Frontal cortex (tissue), 4 donors: ENCODE data around the gene FANCB. TPM values are rescaled to one million over a fixed set of nuclear protein-coding genes. Genes with fewer than 3 reads are reported as not detected.

Experiments
- DNase-seq, 2 donors: peaks; one replicate each; pipeline ENCODE4 v3.0.0; 2012; ENCODE audit warnings: low spot score in 2 of 2
- FAIRE-seq: peaks from 2 replicates; lab custom pipeline; 2012; peaks lifted over from hg19 to GRCh38; lab: Jason Lieb, UNC
- total RNA-seq: library from RNA; depleted of rRNA; stranded (reverse); fragments of >200 nt; gene quantifications from one replicate; pipeline ENCODE4 v1.2.3, GENCODE V29; 2014
- donor health status: control.
- donor health status: control.
- donor health status: control.

The FANCB gene
- 17.5 TPM for total RNA-seq

DNA sequence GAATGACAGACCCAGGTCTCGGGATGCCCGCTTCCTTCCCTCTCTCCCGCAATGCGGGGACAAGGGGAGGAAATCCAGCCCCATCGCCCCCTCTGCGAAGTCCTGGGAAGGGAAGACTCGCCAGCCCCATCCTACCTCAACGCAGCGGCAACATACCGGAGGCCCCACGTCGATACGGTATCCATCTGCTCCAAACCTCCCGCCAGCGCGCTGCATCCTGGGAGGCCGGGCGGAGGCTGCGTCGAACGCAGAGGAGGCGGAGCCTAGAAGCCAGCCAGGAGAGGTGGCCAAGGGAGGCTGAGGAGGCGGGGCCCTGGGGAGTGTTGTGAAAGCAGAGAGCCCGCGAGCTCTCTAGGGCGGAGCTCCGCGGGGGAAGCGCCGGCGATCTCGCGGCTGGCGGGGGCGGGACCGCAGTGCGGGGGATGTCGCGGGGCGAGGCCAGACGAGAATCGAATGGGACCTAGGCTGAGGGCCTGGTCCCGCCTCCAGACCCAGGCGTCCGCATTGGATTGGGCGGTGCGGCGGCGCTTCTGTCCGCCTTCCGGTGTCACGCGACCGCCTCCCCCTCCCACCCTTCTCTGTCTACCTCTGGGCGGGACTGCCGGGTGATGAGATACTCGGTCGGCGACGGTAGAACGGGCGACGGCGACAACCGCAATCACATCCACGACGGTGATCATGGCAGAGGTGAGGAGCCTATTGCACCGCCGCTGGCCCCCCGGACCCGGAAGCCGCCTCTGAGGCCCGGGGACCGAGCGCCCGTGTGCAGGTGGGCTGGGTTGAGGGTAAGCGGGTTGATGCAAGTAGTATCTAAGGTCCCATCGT, at the start of gene FANCB, which contains the start of gene MOSPD2:
Gene FANCB (minus strand): TSS at position 219 of the 825 bp plus-strand sequence. CDS start 7,559 bp downstream, outside the sequence.
Gene MOSPD2 (plus strand): TSS at position 571 of the 825 bp plus-strand sequence. CDS start 108 bp downstream, at position 679.
- DNase-seq (peak; percentile 84 to 88), FAIRE-seq (no peak)

DNA sequence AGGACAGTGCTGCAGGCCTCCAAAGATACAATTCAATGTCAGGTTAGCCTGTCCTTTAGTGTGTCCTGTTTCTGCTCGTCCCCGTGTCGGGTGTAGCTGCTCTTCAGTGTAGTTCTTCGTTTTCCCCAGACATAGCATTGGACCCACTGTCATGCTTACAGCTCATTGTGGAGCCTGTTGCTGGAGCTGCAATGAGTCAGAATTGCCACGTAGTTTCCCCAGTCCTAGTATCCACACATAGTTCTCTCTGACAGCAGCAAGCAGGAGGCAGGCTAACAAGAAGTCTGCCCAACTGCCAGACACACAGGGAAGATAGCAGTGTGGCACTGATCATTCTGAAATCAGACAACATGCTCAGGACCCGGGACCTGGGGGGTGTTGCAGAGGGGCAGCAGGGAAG, 49.6 kb upstream of the FANCB start:
- DNase-seq, result no peak
- no peak for FAIRE-seq

DNA sequence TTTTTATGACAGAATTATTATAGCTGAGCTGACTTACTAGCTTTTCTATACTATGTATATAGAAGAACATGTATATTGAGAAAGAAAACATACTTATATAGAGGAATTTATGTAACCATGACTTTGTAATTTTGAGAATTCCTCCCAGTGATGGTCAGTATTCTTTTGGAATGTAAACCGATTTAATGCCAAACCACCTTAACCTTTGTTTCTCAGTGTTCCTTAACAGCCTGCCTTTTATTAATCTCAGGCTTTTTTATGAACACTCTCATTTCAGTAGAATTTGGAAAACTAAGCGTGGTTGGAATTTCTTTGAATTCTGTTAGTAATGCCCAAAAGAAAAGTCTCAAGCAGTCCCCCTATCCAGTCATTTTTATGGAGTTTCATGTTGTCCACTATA, 47.3 kb upstream of the FANCB start:
- DNase-seq (no peak), FAIRE-seq (no peak)

DNA sequence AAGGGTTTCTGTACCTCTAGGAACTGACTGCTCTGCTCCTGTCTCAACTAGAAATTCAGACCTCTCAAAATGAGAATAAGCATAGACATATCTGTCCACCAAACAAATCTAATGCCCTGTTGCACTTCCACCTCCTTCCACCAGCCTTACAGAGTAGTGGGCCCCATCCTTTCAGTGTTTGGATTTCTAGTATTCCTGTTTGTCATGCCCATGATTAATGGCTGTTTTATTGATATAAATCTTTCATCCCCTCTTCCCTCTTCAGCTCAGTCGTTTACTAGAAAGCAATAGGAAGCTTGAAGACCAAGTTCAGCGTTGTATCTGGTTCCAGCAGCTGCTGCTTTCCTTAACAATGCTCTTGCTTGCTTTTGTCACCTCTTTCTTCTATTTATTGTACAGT, 46.5 kb upstream of the FANCB start:
- FAIRE-seq, result no peak

DNA sequence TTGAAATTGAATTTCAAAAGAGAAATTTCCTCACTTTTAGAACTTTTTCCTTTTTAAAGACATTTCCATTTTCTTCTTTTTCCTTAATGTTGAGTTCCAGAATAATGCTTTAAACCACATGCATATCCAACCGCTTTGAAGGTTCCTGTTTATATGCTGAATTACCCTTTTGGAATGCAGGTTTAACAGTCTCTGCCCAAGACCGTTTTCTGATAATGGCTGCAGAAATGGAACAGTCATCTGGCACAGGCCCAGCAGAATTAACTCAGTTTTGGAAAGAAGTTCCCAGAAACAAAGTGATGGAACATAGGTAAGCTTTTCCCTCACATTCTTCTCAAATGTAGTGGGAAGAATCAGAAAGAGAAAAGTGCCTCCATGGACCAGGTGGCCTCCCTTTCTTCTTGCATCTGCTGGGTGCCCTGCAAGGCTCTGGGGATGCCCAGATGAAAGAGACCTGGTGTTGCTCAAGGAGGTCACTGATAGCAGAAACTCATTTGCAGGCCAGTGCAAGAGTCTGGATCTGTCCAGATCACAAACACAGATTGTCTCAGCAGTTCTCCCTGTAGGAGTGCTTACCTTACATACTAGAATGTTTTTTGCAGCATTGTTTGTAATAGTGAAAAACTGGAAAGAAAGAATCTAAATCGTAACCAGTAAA, 43.3 kb upstream of the FANCB start:
- FAIRE-seq, result no peak

More for the DNA sequence above, 46.5 kb upstream of the FANCB start:
- DNase-seq, result no peak

DNA sequence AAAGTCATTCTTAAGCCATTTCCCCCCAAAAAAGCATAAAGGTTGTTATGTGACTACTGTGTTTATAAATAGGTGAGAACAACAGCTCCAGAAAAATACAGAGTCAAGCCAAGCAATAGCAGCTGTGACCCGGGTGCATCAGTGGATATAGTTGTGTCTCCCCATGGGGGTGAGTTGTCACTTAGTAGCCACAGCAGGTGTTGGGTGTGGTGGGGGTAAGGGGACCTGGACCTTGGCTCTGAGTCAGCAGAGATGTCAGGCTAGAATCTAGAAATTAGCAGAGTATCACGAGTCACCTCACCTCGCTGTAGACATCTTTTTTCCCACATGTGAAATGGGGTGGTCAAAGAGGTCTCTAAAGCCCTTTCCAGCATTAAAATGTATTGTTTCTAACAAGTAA, 42.7 kb upstream of the FANCB start:
- no peak for FAIRE-seq
- no peak for DNase-seq

More for the DNA sequence above, 43.3 kb upstream of the FANCB start:
- DNase-seq, result no peak

DNA sequence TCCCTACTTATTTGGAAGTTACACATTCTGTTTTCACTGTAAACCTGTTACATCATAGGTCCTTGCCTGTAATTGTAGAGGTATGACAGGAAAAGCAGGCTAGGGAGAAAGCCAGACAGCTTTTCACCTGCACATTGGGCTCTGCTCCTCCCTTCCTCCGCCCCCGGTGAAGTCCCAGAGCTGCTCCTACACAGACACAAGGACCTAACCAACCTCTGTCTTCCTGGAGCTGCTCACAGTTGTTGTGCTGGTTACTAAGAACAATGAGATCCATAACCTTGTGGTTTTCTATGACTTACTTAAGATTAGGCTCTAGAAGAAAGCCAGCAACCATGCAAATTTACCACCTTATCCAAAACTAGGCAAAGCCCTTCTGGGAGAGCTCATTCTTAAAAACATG, 40.4 kb upstream of the FANCB start:
- no peak for DNase-seq
- FAIRE-seq, result no peak

DNA sequence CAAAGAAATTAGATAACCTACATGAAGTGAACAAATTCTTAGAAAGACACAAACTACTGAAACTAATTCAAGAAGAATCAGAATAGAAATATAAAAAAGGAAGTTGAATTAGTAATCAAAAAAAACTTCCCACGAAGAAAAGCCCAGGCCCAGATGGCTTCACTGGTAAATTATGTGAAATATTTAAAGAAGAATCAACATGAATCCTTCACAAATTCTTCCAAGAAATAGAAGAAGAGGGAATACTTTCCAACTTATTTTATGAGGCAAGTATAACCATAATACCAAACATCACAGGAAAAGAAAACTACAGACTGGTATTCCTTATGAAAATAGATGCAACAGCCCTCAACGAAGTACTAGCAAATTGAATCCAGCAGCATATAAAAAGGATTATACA, 31.0 kb upstream of the FANCB start:
- DNase-seq (no peak), FAIRE-seq (no peak)

DNA sequence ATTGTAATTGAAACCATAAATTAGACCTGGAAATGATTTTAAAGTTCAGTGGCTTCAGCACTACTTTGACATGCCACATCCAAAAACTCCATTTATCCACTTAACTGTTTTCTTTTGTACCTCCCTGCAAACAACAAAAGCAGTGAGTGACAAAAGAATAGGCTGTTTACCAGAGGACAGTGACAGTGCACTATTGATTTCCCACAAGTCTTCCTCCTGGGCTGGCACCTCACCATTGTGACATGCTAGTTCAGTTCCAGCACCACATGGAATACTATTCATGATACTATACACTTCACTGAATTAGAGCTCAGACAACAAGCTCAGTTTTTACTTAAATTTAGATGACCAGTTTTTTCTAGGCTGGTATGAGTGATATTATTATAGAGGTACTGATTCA, 29.7 kb upstream of the FANCB start:
- FAIRE-seq (no peak), DNase-seq (no peak)

DNA sequence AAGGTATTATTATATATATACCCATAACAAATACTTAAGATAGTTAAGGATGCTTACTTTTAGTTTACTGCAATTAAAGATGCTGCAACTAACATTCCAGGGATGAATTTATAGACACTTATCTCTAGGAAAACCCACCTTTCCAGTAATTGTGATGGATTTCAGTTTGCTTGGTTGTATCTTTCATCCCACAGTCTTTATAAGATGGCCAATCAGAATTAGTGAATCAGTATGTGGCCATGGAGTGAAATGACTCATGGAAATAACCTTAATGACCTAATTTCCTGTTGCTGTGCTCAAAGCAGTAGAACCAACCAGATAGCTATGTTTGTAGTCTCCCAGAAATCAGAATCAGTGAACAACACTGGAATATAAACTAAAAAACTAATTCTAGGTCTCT, 26.7 kb upstream of the FANCB start:
- DNase-seq (no peak), FAIRE-seq (no peak)

DNA sequence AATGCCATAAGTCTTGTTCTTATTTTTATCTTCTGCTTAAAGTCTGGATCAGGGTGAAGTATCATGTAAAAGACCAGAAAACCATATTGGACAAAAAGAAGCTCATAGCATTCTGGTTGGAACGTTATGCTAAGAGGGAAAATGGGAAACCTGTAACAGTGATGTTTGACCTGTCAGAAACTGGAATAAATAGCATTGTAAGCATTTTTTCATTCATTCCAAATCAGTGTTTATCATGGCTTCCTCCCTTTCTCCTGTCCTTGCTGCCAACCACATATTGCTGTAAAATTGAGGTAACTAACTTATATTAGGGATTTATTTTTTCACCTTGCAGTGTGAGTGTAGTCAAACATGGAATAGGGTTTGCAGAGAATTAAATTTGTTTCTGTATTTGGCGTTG, 24.2 kb upstream of the FANCB start:
- FAIRE-seq, result no peak

DNA sequence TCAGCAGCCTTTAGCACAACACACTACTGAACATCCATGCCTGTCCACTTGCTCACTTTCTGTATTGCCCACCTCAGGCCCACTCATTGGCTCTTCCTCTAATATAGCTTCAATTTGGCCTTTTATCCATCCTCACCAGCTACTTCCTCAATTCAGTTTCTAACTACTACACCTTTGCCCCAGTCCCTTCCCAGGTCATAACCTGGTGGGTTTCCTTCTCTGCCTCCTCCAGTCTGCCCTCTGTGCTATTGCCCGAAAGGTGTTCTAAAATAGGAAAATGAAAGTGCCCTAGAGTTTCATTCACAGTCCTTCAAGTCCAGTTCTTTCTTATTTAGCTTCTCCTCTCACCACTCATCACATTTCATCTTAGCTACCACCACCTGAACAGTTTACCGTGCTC, 23.4 kb upstream of the FANCB start:
- FAIRE-seq (no peak), DNase-seq (no peak)

More for the DNA sequence above, 24.2 kb upstream of the FANCB start:
- DNase-seq, result no peak

DNA sequence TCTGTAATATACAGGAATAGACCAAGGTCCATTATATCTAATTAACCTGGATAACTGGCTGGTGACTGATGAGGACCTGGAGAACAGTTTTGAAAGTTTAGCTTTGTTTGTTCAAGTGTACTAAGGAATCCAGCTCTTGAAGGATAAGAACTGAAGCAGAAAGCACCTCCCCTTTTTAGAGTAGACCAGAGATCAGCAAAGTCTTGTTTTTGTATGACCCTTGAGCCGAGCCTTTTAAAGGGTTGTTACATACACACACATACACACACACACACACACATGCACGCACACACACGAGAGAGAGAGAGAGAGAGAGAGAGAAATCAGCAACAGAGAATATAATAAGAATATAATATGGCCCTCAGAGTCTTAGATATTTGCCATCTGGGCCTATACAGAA, 13.4 kb upstream of the FANCB start:
- FAIRE-seq (no peak), DNase-seq (no peak)

DNA sequence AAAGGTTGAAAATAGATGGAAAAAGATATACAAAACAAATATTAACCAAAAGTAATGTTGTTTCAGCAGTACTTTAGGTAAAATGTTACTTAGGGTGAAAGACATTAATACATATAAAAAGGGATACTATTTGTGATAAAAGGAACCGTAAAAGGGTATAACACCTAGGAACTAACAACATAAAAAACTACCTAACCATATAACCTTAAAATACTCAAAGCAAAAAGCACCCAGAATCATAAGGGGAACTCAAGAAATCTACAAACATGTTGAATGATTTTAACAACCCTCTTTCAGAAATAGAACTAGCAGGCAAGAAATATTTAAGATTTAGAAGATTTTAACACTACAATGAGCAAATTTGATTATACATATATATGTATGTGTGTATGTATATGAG, 11.8 kb upstream of the FANCB start:
- FAIRE-seq, result no peak

DNA sequence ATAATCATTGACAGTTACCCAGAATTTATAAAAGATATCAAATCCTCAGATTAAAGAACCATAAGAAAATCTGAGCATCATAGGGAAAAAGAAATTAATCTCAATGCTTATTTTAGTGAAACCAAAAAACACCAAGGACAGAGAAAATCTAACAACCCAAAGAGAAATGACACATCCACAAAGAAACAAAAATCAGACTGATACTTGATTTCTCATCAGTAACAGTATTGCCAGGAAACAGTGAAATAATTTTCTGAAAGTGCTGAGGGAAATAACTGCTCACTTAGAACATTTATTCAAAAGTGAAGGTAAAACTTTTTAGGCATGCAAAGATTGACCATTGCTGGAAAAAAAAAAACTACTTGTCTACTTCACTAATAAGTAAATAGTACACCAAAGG, 11.0 kb upstream of the FANCB start:
- FAIRE-seq (no peak), DNase-seq (no peak)

More for the DNA sequence above, 11.8 kb upstream of the FANCB start:
- DNase-seq, result no peak

DNA sequence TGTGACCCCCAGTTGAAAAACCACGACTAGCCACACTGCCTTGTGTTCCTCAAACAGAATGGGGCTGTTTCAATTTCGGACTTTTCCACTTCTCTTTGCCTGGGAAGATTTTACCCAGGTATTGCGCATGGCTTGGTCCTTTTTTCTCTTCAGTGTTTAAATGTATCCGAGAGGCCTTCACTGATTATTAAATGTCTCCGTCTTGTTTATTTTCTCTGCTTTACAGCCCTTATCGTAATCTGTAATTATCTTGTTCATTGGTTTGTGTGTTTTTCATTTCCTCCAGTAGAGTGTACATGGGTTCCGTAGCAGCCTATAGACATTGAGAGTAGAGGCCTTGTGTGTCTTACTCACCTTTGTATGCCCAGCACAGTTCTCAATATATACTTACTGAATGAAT, 2.8 kb upstream of the FANCB start:
- no peak for DNase-seq
- no peak for FAIRE-seq

DNA sequence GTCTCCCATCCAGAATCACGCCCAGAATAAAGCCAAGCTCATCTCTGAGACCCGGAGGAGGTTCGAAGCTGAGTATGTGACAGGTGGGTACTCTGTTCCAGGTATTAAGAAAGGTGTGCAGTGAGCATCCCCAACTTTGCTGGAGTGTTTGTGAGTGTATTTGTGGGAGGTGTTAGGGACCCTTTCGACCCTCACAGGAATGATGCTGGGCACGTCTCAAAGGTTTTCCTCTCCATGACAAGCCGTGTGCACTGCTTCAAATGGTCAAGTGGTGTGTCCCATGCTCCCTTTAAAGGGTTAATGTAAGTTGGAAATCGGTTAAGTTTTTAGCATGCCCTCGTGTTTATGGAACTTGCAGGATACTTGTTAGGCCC, 794 bp upstream of the FANCB start:
- FAIRE-seq, result no peak
- DNase-seq, result no peak

DNA sequence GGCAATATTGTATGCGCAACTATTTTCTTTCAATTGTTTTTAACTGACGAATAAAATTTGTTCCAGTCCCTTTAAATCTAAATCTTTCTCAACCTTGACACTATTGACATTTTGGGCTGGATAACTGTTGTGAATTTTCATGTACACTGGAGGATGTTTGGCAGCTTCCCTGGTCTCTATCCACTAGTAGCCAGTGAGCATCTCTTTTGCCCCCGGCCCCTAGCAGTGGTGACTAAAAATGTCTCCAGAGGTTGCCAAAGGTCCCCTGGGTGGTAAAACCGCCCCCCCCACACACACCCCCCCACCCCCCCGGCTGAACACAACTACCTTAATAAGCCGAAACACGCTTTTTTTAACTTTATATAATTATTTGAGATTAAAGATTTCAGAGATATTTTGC, 514 bp downstream of the FANCB start:
- no peak for DNase-seq
- FAIRE-seq, result no peak

DNA sequence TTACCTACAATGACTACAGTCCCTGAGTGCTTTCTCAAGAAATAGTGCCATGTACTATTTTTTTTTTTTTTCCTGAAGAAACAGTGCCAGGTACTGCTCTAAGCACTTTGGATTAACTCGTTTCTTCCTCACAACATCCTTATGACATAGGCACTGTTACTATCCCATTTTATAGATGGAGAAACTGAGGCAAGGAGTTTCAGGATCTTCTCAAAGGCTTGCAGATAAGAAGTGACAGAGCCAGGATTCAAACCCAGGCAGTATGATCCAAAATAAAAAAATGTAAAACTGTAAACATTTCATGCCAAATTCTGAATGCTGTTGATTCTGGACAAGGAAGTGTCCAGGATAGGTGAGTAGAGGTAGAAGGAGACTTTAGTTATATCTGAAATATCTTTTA, 1.1 kb downstream of the FANCB start:
- DNase-seq (no peak), FAIRE-seq (no peak)

DNA sequence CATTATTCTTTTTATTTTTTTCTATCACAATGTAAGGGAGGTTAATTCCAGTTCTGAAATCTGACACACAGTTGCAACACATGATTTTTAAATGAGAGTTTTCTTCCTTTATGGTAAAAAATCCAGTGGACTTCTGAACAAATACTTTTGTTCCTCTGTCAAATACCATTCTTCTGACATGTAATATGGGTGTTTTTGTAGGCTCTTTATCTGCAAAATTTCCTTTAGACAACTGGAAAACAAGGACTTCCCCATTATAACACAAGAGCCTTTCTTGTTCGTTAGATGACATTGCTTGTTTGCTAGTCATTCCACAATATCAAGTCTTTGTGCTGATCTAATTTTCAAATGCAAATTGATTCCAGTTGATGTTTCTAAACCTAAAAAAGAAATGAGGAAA, 7.7 kb downstream of the FANCB start:
- DNase-seq, result no peak

DNA sequence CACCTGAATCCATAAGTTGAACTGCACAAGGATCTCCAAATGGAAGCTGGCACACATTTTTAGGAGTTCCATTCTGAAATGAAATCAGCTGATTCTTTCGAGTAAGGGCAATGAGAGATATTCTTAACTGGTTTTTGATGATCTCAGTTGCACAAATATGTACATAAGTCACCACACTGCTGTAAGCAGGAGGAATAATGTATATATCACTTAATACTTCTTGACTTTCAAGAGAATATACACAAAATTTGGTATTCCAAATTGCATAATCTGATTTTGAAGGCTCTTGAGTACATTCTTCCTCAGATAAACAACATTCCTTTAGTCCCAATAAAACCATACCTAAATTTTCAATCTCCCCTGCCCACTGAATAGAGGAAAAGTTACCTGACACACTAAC, 8.2 kb downstream of the FANCB start:
- FAIRE-seq, result no peak
- DNase-seq, result no peak

More for the DNA sequence above, 7.7 kb downstream of the FANCB start:
- peak; percentile 47 for FAIRE-seq
